ENCODE measurements around the gene HHATL. TPM values are rescaled to one million over a fixed set of nuclear protein-coding genes. Genes with fewer than 3 reads are reported as not detected.
"Not testable (repeated sequence)": the region's sequence is repeated elsewhere in the genome, so short reads cannot be mapped to it uniquely, and the experiment has no call there.

HHATL gene
- polyA plus RNA-seq, 1 donor from 2014 or later = not detected

DNA sequence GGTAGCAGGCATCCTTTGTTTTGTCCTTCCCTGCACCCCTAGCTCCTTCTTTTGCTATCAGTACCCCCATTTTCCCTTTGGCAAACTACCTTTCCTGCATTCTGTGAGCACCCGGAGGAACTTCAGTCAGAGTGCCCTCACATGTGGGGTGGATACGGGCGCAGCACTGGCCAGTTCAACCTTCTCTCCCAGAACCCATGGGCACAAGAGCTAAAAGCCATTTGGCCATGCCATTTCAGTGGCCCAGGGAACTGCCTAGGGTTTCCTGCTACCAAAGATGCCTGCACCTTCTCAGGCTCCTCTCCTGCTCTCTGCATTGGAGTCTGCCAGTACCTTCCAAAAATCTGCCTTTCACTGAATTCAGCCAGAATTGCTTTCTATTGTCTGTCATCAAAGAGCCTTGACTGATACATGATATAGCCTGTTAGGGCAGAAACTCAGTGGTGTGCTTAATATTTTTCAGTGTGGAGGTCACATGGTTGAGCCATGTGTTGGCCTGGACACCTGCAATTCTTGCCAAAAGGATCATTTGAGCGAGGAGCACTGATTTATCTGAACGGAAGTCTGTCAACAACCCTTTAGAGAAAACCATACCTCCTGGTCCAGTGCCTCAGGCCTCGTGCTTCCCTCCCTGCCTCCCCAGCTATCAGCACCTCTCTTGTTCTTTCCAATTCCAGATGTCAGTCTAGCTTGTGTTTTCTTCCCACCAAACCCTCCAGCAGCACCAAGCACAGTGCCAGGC lies 27.0 kb upstream of the HHATL start:
- no peaks in the 10 kb centered on the region for H3K27me3 Mint-ChIP-seq

DNA sequence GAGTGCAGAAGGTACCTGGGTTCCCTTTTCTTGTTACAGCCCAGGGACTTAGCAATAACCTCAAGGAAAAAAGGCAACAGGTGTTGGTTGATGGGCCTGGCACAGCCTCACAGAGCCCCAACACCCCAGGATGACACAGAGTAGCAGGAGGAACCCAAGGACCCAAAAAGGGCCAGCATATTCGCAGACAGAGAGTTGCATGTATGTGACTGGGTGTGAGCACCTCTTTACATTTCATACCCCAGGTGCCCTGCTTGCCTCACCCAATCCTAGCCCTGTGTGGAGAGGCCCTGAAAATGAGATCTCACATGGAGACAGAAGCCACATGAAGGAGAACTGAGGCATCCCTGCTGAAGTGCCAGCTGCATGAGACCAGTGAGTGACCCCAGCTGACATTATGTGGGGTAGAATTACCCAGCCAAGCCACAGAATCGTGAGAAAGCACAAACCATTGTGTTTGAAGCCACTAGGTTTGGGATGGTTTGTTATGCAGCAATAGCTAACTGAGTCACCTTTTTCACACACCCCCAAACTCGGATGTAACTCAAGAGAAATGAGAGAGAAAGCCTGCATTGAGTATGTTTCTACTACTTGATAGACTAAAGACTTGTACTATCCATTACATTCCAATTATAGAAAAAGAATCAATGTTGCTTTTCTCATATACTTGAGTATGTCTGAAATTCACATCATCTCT lies 26.2 kb upstream of the HHATL start:
- H3K4me3 Mint-ChIP-seq = no peak overlapping the region
- no peak overlapping the region for H3K27ac Mint-ChIP-seq
- no peaks in the 10 kb centered on the region for H3K27me3 Mint-ChIP-seq
- peaks cover 3% of the 10 kb centered on the region for H3K36me3 Mint-ChIP-seq
- H3K9me3 Mint-ChIP-seq = no peaks in the 10 kb centered on the region
- no peaks in the 10 kb centered on the region for H3K4me1 Mint-ChIP-seq

More for the DNA sequence above, 27.0 kb upstream of the HHATL start:
- Mint-ChIP-seq H3K4me1 (no peaks in the 10 kb centered on the region), H3K4me3 (no peak overlapping the region), H3K27ac (peak overlapping the region in 2 of 3 donors; percentile 22 to 42), H3K9me3 (no peaks in the 10 kb centered on the region), H3K36me3 (peaks cover 3% of the 10 kb centered on the region)

DNA sequence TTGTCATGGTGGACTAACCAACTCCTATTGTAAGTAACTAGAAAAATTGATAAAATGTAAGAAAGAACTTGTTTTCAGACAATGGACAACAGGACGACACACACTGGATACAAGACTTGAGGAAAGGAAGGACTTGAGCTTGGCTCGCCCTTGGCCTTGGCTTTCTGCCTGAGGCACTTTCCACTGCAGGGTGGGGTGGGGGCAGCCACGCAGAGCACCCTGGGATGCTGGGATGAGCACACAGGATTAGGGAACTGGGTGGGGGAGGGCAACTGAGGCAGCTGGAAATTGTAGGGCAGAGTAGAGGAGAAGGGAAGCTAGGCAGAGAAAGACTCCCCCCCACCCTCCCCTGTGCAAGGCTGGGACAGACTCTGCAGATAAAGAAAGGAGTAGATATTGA lies 25.5 kb upstream of the HHATL start:
- H3K4me1 Mint-ChIP-seq = no peaks in the 10 kb centered on the region
- peaks cover 3% of the 10 kb centered on the region for H3K36me3 Mint-ChIP-seq
- H3K27ac Mint-ChIP-seq = no peak overlapping the region
- H3K27me3 Mint-ChIP-seq = no peaks in the 10 kb centered on the region
- no peak overlapping the region for H3K4me3 Mint-ChIP-seq
- no peaks in the 10 kb centered on the region for H3K9me3 Mint-ChIP-seq

DNA sequence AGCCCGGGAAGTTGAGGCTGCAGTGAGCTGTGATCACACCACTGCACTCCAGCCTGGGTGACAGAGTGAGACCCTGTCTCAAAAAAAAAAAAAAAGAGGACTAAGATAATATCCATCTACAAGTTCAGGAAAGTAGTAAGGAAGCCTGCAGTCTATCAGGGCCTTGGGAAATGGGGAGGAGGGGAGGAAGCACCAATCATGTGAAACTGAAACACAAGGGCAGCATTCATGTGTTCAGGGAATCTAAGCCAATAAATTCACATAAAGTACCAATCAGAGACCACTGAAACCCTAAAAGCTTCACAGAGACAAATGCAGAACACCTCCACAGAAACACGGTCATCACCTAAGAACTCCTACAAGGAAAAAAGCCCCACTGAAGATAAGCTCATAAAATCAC lies 22.9 kb upstream of the HHATL start:
- Mint-ChIP-seq H3K4me1 (no peaks in the 10 kb centered on the region), H3K4me3 (no peak overlapping the region), H3K27ac (no peak overlapping the region), H3K9me3 (peaks cover 0 to under 1% (median 0%) of the 10 kb centered on the region in 3 donors), H3K27me3 (peaks cover 9% of the 10 kb centered on the region), H3K36me3 (peaks cover 3% of the 10 kb centered on the region)

DNA sequence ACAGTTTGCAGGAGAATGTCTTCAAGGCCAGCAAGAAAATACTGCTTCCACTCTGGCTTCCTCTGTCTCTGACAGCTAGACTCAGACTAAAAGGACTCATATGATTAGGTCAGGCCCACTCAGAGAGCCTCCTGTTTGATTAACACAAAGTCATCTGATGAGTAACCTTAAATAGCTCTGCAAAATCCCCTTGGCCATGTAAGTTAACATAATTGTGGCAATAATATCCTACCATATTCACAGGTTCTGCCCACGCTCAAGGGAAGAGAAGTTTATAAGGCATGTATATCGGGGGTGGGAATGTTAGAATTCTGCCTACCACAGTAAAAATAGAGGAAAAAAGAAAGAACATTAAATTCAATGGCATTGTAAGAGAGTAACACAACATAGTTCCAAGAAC lies 20.6 kb upstream of the HHATL start:
- Mint-ChIP-seq H3K4me1 (no peaks in the 10 kb centered on the region), H3K27me3 (peaks cover 10% of the 10 kb centered on the region), H3K36me3 (no peaks in the 10 kb centered on the region), H3K9me3 (peaks cover 0 to 2% (median 0%) of the 10 kb centered on the region in 3 donors), H3K4me3 (no peak overlapping the region), H3K27ac (no peak overlapping the region)

DNA sequence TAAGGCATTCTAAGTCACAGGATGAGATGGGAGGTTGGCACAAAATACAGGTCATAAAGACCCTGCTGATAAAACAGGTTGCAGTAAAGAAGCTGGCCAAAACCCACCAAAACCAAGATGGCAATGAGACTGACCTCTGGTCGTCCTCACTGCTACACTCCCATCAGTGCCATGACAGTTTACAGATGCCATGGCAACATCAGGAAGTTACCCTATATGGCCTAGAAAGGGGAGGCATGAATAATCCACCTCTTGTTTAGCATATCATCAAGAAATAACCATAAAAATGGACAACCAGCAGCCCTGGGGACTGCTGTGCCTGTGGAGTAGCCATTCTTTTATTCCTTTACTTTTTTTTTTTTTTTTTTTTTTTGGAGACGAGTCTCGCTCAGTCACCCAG lies 19.8 kb upstream of the HHATL start:
- H3K4me1 Mint-ChIP-seq, H3K4me3 Mint-ChIP-seq, H3K27me3 Mint-ChIP-seq, H3K27ac Mint-ChIP-seq, H3K36me3 Mint-ChIP-seq, H3K9me3 Mint-ChIP-seq: not testable (repeated sequence)

DNA sequence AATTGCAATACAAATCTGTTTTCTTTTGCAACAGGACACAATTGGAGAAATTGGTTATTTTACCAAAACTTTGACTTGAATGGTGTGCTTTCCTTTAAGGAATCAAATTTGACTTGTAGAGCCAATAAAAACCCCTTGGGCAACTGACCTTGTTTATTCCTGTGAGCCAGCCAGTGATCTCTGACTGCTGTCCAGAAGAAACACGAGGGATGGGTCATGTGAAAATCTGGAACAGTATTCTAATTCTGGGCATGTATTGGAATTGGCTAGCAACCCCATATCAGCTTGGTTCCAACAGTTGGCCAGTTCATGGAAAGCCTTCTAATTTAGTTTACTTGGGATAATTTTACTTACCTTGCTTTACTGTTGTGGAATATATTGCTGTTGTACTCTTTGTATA lies 19.1 kb upstream of the HHATL start:
- Mint-ChIP-seq H3K4me1 (no peaks in the 10 kb centered on the region), H3K4me3 (no peak overlapping the region), H3K36me3 (no peaks in the 10 kb centered on the region), H3K27me3 (peaks cover 10% of the 10 kb centered on the region), H3K9me3 (peaks cover 0 to 2% (median 0%) of the 10 kb centered on the region in 3 donors), H3K27ac (peak overlapping the region in 1 of 3 donors; percentile 60)

DNA sequence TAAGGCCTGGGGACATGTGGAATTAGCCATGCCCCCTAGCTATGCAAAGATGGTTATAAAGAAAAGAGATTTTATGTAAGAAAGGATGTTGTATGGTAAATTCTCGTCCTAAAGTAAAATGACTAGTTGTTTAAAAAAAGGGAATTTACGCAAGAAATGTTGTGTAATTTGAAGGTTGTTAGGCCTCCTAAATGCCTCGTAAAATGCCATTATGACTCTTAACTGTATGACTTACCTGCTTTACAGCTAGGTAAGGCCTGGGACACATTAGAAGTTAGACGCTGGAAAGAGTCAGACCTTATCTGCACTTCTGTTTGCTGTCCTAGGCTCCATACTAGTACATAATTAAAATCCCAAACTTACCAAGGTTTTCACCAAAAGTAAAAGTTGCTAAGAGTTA lies 17.5 kb upstream of the HHATL start:
- no peak overlapping the region for H3K27ac Mint-ChIP-seq
- no peaks in the 10 kb centered on the region for H3K4me1 Mint-ChIP-seq
- H3K27me3 Mint-ChIP-seq = peaks cover 10% of the 10 kb centered on the region
- peaks cover 0 to 2% (median 0%) of the 10 kb centered on the region in 3 donors for H3K9me3 Mint-ChIP-seq
- H3K36me3 Mint-ChIP-seq = no peaks in the 10 kb centered on the region
- no peak overlapping the region for H3K4me3 Mint-ChIP-seq

DNA sequence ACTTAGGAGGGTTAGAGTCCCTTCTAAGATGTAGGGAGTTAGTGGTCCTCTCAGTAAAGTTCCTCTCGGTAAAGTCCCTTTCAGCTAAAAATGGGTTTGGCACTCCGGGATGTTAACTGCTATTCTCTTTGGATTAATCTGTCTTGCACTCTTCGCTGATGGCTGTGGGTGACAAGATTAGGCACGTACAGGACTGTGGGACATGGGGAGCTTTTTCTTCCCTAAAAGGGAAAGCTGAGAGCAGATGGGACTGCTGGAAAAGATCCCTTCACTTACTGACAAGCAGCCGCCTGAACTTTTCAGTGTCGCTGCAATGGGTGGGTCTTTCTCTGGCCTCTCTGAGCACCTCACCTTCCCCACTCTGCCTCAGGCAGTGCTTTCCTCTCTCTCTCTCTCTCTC lies 16.4 kb upstream of the HHATL start:
- Mint-ChIP-seq H3K27ac (no peak overlapping the region), H3K9me3 (peaks cover 0 to 2% (median 0%) of the 10 kb centered on the region in 3 donors), H3K4me1 (peaks cover 3 to 5% (median 4%) of the 10 kb centered on the region in 3 donors), H3K27me3 (peaks cover 10% of the 10 kb centered on the region), H3K36me3 (no peaks in the 10 kb centered on the region), H3K4me3 (no peak overlapping the region)

DNA sequence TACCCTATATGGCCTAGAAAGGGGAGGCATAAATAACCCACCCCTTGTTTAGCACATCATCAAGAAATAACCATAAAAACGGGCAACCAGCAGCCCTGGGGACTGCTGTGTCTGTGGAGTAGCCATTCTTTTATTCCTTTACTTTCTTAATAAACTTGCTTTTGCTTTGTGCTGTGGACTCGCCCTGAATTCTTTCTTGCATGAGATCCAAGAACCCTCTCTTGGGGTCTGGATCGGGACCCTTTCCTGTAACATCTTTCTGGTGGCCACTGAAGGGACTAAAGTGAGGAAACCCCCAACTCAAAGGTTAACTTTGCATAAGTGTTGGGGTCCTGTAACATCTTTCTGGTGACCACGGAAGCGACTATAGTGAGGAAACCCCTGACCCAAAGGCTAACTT lies 15.7 kb upstream of the HHATL start:
- H3K9me3 Mint-ChIP-seq = peaks cover 0 to 2% (median 0%) of the 10 kb centered on the region in 3 donors
- H3K36me3 Mint-ChIP-seq = no peaks in the 10 kb centered on the region
- H3K4me1 Mint-ChIP-seq = peaks cover 8 to 12% (median 9%) of the 10 kb centered on the region in 3 donors
- H3K27me3 Mint-ChIP-seq = peaks cover 10% of the 10 kb centered on the region
- H3K27ac Mint-ChIP-seq = no peak overlapping the region
- no peak overlapping the region for H3K4me3 Mint-ChIP-seq

DNA sequence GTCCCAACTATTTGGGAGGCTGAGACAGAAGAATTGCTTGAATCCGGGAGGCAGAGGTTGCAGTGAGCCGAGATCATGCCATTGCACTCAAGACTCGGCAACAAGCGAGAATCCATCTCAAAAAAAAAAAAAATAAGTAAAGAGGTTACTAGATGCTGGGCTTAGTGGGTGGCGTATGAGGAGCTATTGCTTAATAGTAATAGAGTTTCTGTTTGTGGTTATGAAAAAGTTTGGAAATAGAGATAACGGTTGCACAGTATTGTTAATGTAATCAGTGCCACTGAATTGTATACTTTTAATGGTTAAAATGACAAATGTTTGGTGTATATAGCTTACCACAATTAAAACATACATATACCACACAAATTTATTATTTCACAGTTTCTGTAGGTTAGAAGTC lies 14.7 kb upstream of the HHATL start:
- no peak overlapping the region for H3K27ac Mint-ChIP-seq
- peaks cover 9 to 17% (median 12%) of the 10 kb centered on the region in 3 donors for H3K4me1 Mint-ChIP-seq
- peaks cover 12% of the 10 kb centered on the region for H3K27me3 Mint-ChIP-seq
- no peak overlapping the region for H3K4me3 Mint-ChIP-seq
- no peaks in the 10 kb centered on the region for H3K36me3 Mint-ChIP-seq
- H3K9me3 Mint-ChIP-seq = peaks cover 0 to 2% (median 0%) of the 10 kb centered on the region in 3 donors

DNA sequence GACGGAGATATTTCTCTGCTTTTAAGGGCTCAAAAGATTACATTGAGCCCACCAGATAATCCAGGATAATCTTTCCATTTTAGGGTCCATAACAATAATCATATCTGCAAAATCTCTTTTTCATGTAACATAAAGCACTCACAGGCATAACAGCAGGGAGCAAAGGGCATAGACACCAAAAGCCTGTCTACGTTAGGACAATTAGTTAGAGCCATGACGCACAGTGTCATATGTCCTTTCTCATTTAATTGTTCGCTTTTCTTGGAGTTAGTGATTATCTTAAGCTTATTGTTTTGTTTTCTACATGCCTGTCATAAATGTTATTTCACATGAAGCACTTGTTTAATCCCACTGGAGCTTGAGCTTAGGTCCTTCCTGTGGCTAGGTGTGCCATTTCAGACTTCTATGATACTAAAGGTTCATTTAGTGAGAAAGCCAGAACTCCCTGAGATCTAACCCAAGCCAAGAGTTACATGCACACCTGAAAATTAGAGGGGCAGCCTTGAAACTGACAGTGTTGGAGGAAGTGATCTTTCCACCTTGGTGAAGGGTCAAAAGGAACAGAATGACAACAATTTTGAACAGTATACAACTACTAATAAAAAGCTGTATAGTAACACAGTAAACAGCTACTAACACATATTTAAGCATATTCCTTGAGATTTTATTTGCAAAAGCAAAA lies 11.7 kb upstream of the HHATL start:
- Mint-ChIP-seq H3K4me1 (peaks cover 9 to 17% (median 12%) of the 10 kb centered on the region in 3 donors), H3K36me3 (no peaks in the 10 kb centered on the region), H3K27ac (no peak overlapping the region)

DNA sequence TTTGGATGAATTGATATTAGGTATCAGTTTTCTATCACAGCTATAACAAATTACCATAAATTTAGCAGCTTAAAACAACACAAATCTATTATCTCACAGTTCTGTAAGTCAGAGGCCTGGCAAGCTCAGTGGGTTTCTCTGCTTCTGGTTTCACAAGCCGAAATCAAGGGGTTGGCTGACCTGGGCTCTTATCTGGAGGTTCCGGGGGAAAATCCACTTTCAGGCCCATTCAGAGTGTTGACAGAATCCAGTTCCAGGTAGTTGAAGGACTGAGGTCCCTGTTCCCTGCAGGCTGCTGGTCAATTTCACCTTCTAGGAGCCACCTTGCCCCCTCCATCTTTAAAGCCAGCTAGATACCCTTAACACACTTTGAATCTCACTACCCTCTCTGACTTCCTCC lies 11.1 kb upstream of the HHATL start:
- Mint-ChIP-seq H3K27me3 (peaks cover 3% of the 10 kb centered on the region), H3K4me3 (no peak overlapping the region), H3K36me3 (no peaks in the 10 kb centered on the region), H3K27ac (no peak overlapping the region), H3K9me3 (no peaks in the 10 kb centered on the region), H3K4me1 (peaks cover 9 to 17% (median 12%) of the 10 kb centered on the region in 3 donors)

More for the DNA sequence above, 11.7 kb upstream of the HHATL start:
- H3K27me3 Mint-ChIP-seq = peaks cover 3% of the 10 kb centered on the region
- H3K9me3 Mint-ChIP-seq = no peaks in the 10 kb centered on the region
- no peak overlapping the region for H3K4me3 Mint-ChIP-seq

DNA sequence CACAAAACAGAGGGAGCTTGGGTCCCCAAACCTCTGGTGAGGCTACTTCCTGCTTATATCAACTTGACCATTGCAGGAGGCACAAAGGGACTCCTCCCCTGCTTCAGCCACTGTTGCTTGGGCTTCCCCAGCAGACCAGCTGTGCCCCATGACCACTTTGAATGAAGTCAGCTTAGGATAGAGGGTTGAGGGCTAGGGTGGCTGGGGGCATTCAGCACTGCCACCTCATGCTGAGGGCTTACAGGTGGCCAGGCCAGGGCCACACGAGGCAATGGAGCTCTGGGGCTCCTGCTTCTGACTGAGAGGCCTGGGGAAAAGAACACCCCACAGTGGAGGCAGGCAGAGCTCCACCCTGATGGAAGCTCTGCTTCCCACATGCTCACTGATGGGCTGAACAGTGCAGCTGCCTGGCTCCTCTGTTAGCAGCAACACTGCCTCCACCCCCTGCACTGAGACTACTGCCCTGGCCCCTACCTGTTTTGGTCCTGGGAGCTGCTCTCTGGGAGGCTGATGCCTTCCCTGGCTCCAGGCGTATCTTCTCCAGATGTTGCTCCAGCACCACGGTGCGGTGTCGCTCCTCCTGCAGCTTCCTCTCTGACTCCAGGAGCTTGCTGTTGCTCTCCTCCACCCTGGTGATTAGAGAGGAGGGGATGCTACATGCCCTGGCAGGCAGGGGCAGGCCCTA lies 10.2 kb upstream of the HHATL start:
- H3K4me1 Mint-ChIP-seq = peaks cover 9 to 17% (median 12%) of the 10 kb centered on the region in 3 donors
- peak overlapping the region in 1 of 4 donors; percentile 69 for H3K4me3 Mint-ChIP-seq

DNA sequence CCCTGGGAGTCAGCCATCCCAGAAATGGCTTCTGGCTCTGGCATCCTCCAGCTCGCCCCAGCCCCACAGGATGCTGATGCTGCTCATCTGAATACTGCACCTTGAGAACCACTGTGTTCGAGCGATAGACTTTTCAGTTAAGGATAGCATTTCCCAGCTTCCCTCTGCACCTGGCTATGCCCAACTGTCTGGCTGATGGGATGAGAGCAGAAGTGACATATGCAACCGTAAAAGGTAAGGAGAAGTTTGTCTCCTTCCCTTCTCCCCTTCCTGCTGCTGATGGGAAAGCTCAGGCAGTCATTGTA lies 9.7 kb upstream of the HHATL start:
- H3K36me3 Mint-ChIP-seq = no peaks in the 10 kb centered on the region
- peaks cover 3% of the 10 kb centered on the region for H3K27me3 Mint-ChIP-seq
- H3K27ac Mint-ChIP-seq = no peak overlapping the region
- H3K4me1 Mint-ChIP-seq = peaks cover 9 to 17% (median 12%) of the 10 kb centered on the region in 3 donors
- H3K4me3 Mint-ChIP-seq = peak overlapping the region in 1 of 4 donors; percentile 17
- no peaks in the 10 kb centered on the region for H3K9me3 Mint-ChIP-seq

More for the DNA sequence above, 10.2 kb upstream of the HHATL start:
- Mint-ChIP-seq H3K36me3 (no peaks in the 10 kb centered on the region), H3K9me3 (no peaks in the 10 kb centered on the region), H3K27ac (no peak overlapping the region), H3K27me3 (peaks cover 3% of the 10 kb centered on the region)

All from IgD-negative memory B cell (primary cell).